ENCODE data around the gene CD2.
"Not testable (repeated sequence)": the region's sequence is repeated elsewhere in the genome, so short reads cannot be mapped to it uniquely, and the experiment has no call there.

CD2 gene

DNA sequence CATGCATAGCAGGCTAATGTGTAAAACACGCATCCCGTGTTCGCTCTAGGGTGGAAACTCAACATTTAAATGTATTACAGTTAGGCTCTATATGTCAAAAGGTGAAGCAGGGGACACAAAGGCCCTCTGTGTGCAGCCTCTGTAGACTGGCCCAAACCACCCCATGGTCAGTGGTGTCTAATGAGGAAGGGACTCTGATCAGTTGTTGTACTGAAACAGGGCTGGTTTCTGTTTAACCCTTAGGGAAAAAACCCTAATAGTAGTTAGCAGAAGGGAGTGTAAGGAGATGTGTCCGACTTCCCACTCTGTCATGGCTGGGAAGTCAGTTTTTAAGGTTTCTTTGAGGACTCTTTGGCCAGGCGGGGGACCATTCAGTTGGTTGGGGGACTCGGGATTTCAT, 21.5 kb upstream of the CD2 start:
- DNase-seq (ENCODE audit: low read depth) = no peak

GRCh38 chr1:116733476-116734365, 20.5 kb upstream of the CD2 start:
- no peak for DNase-seq (ENCODE audit: low read depth)

GRCh38 chr1:116735246-116735645, 19.0 kb upstream of the CD2 start:
- no peak for DNase-seq (ENCODE audit: low read depth)

DNA sequence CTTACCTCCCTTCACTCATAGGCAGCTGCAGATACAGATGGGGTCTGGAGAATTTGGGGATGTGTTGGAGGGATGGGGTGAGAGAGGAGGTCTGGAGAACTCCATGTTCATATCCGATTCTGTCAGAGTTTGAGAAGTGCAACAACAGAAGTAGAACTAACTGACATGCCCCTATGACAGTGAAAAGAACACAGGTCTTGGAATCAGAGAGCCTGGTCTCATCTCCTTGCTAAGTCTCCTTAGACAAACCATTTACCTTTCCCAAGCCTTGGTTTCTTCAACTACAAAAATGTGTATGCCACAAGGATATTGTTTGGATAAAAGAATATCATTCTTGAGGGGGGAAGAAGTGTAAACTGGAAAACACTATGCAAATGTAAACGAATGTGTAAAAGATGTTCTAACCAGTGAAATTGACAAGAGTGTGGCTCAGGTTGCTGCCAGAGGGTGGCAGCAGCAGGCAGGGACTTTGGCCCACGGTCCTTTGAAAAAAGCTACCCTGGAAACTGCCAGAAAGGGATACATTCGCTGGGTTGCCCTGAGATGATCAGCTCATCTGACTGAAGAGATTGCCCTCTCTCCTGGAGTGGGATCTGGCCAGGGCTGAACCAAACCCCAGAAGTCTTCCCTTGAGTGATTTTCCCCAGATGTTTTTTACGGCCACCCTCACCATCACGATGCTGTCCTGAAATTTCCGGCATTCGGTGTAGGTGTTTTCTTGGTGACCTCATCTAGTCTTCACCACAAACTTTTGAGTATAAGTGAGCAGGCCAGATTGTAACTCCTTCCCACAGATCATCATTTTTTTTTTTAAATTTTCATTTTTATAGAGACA, 17.0 kb upstream of the CD2 start:
- peak; percentile 12 for DNase-seq (ENCODE audit: low read depth)

DNA sequence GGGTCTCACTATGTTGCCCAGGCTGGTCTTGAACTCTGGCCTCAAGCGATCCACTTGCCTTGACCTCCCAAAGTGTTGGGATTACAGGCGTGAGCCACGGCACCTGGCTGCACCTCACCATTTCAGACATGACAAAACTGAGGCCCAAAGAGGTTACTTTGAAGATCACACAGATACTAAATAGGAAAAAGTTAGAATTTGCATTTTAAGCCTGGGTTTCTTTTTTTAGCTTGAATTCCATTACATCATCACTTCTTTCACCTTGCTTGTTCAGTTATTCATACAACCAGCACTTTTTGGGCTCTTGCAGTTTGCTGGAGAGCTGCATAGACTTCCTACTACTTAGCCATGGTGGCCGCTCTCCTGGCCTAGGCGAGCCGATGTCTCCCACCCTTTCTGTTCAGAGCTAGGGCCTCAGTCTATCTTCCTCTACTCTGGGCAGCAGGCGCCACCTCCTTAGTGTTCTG, 16.3 kb upstream of the CD2 start:
- no peak for DNase-seq (ENCODE audit: low read depth)

GRCh38 chr1:116738673-116739370, 15.4 kb upstream of the CD2 start:
- DNase-seq (ENCODE audit: low read depth) = no peak

GRCh38 chr1:116739371-116740012, 14.7 kb upstream of the CD2 start:
- no peak for DNase-seq (ENCODE audit: low read depth)

DNA sequence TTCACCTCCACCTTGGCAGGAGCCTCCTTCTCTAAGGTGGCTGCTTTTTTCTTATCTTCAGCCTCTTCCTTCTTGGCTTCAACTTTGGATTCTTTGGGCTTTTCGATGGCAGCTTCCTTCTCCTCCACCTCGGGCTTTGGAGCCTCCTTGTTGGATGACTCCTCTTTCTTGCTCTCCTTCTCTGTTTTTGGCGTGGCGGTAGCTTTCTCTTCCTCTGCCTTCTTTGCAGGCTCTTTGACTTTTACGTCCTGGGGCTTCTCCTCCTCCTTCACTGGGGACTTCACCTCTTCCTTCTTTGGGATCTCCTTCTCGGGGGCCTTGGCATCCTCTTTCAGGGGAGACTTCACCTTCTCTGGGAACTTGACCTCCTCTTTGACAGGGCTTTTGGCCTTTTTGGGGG, 13.9 kb upstream of the CD2 start:
- no peak for DNase-seq (ENCODE audit: low read depth)

GRCh38 chr1:116740746-116741145, 13.5 kb upstream of the CD2 start:
- DNase-seq (ENCODE audit: low read depth) = peak; percentile 32

- no peak for DNase-seq (ENCODE audit: low read depth)
These were observed 12.2 kb upstream of the CD2 start for GRCh38 chr1:116741836-116742565.

GRCh38 chr1:116743535-116743934, 10.7 kb upstream of the CD2 start:
- DNase-seq (ENCODE audit: low read depth) = no peak

DNA sequence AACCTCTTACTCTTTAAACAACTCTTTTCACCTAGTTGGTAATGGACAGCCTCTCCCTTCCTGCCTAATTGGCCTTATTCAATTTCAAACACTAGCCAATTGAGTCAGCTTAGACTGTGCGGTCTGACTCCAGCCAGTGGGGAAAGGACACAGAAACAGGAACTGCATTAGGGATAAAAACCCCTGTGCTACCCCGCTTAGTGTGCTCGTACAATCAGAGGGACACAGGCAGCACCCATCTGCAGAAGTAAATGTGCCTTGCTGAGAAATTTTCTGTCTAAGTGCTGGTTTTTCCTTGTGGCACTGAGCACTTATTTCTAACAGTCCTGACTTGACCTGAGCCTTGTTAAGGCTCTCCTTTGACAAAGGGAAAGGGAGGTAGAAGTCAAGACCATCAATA, 6.0 kb upstream of the CD2 start:
- DNase-seq (ENCODE audit: low read depth) = no peak

- no peak for DNase-seq (ENCODE audit: low read depth)
These were observed 3.1 kb upstream of the CD2 start for GRCh38 chr1:116751146-116751545.

DNA sequence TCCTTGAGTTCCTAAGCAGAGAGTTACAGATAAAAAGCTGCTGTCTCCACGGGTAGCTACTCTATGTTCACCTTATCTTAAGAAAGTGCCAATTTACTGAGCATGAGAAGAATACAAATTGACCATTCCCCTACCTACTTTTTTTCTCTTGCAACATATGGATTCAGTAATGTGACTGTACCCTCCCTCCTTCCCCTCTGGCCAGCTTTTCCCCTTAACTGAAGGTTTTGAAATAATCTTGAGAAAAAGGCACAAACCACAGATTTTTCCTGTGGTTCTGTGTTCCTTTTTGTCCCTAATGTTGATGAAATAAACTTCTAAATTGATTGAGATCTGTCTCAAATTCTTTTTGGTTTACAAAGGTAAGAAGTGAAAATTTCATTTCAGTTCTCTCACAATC, 2.6 kb upstream of the CD2 start:
- no peak for DNase-seq (ENCODE audit: low read depth)

DNA sequence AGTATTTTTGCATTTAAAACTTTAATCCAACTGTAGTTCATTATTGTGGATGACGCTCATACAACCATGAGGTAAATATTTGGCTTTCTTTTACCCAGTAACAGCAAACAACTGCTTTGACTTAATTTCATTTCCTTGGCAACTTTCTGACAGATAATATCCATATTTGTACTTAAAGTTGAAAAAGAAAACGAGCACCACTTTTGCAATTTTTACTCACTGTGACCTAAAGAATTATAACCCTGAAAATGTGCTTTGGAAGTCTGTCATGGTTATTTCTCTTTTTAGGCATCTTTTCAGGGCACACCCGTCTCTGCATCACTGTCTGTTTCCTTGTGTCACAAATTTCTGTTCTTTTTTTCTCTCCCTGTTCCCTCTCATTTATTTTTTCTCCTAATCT, 918 bp upstream of the CD2 start:
- no peak for DNase-seq (ENCODE audit: low read depth)

DNA sequence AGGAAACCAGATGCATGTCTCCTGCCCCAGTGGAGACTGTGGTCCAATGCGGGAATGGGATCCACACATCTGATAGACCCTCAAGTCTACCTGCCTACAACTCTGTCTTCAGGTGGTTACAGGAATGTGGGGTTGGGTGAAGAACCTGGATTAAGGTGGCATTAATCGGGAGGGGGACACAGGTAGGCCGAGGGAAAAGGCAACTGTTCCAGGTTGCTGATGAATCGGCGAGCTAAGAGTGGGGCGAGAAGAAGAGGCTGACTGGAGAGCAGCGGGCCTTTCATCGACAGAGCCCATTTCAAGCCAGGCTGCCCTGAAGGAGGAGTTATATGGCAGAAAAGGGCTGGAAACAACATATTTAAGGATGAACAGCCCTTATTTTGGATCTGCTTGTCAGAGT, 836 bp downstream of the CD2 start:
- DNase-seq (ENCODE audit: low read depth) = no peak

DNA sequence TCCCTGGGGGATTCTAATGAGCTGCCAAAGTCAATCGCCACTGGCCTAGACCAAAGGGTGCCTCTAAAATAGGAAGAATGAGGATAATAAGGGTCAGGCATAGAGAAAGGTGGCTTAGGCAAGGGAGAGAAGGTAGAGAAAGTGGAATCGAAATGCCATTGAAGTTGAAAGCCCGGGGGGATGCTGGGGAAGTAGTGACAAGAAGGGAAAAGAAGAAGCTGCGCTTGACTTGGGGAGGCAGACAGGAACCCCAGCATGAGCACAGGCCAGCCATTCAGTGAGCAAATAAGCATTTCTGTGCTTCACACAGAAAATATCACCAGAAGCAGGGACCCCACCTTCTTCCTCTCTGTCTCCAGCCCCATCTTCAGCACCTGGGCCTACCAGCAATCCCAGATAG, 1.5 kb downstream of the CD2 start:
- no peak for DNase-seq (ENCODE audit: low read depth)

- not testable (repeated sequence) for DNase-seq (ENCODE audit: low read depth)
These were observed 1.9 kb downstream of the CD2 start for GRCh38 chr1:116756092-116756491.

- not testable (repeated sequence) for DNase-seq (ENCODE audit: low read depth)
These were observed 4.2 kb downstream of the CD2 start for GRCh38 chr1:116758456-116758815.

DNA sequence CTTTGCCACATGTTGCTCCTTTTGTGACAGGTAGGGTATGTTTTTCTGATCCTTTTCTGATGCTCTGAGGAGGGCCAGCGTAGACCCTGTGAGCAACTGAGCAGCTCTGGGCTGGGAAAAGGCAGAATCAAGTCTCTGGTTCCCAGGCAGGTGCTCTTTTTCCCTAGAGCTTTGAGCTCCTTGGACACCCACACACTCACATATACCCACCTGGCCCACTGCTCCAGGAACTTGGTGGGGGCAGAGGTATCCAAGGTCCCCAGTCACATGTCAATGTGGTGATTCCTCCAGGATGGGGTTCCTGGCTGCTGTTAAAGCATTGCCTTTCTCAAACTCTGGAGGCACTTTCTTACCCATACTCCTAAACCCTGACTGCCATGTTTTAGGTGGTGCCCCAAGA, 5.4 kb downstream of the CD2 start:
- no peak for DNase-seq (ENCODE audit: low read depth)

DNA sequence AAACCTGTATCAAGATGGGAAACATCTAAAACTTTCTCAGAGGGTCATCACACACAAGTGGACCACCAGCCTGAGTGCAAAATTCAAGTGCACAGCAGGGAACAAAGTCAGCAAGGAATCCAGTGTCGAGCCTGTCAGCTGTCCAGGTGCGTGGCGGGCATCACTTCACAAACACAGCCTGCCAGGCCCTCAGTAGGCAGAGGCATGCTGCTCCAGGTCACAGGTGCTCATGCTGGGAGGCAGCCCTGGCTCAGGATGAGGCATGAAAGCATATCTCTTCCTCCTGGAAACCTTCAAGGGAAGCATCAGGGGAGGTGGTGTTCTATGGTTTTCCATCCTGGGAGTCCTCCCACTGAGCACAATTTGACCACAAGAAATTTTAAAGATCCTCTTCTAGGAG, 6.3 kb downstream of the CD2 start:
- no peak for DNase-seq (ENCODE audit: low read depth)

Data from CMK (cell line).